Measurements from ENCODE around the gene CHAT.

The CHAT gene

DNA sequence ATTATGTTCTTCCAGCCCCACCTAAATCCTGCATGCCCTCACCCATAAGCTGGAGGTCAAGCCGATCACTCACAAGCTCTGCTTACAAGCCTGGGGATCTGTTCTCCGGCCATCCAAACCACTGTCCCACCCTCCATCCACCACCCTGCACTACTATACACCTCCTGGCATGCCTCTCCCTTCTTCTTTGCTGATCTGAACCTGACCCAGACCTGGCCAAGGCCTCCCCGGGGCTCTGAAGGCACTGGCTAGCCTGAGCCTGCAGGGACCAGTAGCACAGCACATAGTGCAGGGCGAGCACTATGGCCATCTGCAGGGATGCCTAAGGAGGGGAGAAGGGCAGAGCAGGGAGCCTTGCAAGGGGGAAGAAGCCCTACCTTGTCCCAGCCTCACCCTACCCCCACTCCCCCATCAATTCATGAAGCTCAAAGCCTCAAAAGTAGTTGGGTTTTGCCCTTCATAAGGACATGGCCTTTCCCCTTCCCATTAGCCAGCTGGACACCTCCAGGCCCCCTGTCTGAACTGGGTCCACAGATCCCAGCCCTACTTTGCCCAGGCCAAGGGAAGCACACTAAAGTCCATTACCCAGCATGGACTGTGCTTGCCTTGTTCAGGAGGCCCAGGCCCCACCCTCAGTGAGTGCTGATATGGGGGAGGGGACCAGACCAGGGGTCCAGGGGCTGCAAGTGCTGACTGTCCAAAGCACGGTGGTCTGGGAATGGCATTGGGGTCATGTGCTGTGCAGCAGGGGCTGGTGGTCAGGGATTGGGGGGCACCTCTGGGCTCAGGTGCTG, 29.6 kb downstream of the CHAT start:
- H3F3A ChIP-seq (ENCODE audit: control insufficient read depth, insufficient read depth) = no peaks in the 10 kb centered on the region
- H3K4me1 ChIP-seq (ENCODE audit: control insufficient read depth, low read length) = peaks cover 12% of the 10 kb centered on the region
- H3K27me3 ChIP-seq (ENCODE audit: control insufficient read depth, low read length) = no peaks in the 10 kb centered on the region; the same call in 1 of the 2 replicates
- no peaks in the 10 kb centered on the region for H4K20me1 ChIP-seq (ENCODE audit: control insufficient read depth, insufficient read depth, low read depth, low read length)
- no peak overlapping the region for H3K27ac ChIP-seq (ENCODE audit: low read depth, low read length)
- no peaks in the 10 kb centered on the region for H3K9me3 ChIP-seq (ENCODE audit: control insufficient read depth, insufficient read depth, low read length)
- no peak overlapping the region for H3K4me3 ChIP-seq (ENCODE audit: low read length)
- TF ChIP-seq, protein P1, sequence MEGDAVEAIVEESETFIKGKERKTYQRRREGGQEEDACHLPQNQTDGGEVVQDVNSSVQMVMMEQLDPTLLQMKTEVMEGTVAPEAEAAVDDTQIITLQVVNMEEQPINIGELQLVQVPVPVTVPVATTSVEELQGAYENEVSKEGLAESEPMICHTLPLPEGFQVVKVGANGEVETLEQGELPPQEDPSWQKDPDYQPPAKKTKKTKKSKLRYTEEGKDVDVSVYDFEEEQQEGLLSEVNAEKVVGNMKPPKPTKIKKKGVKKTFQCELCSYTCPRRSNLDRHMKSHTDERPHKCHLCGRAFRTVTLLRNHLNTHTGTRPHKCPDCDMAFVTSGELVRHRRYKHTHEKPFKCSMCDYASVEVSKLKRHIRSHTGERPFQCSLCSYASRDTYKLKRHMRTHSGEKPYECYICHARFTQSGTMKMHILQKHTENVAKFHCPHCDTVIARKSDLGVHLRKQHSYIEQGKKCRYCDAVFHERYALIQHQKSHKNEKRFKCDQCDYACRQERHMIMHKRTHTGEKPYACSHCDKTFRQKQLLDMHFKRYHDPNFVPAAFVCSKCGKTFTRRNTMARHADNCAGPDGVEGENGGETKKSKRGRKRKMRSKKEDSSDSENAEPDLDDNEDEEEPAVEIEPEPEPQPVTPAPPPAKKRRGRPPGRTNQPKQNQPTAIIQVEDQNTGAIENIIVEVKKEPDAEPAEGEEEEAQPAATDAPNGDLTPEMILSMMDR (IDR thresholded peaks at IDR 0.05; ENCODE audit: low read depth, low read length, poor library complexity, severe bottlenecking) = no peak
- TF ChIP-seq EZH2phosphoT487 (IDR thresholded peaks at IDR 0.05; ENCODE audit: borderline replicate concordance, low read length) = no peak
- no peaks in the 10 kb centered on the region for H3K36me3 ChIP-seq (ENCODE audit: control insufficient read depth, low read length)
- no peaks in the 10 kb centered on the region for H3K9me2 ChIP-seq (replicated peaks; ENCODE audit: control insufficient read depth, low read length)
- H3K4me2 ChIP-seq (ENCODE audit: low read length) = no peak overlapping the region
- H3K79me2 ChIP-seq (ENCODE audit: control insufficient read depth, low read length) = no peaks in the 10 kb centered on the region

GRCh38 chr10:49644035-49644646, 30.3 kb downstream of the CHAT start:
- H3K9me3 ChIP-seq (ENCODE audit: control insufficient read depth, insufficient read depth, low read length) = no peaks in the 10 kb centered on the region
- H3K4me2 ChIP-seq (ENCODE audit: low read length) = no peak overlapping the region
- TF ChIP-seq, protein P1 (IDR thresholded peaks at IDR 0.05; ENCODE audit: low read depth, low read length, poor library complexity, severe bottlenecking) = no peak
- TF ChIP-seq EZH2phosphoT487 (IDR thresholded peaks at IDR 0.05; ENCODE audit: borderline replicate concordance, low read length) = no peak
- H3K36me3 ChIP-seq (ENCODE audit: control insufficient read depth, low read length) = no peaks in the 10 kb centered on the region
- H3K4me1 ChIP-seq (ENCODE audit: control insufficient read depth, low read length) = peaks cover 19% of the 10 kb centered on the region
- no peak overlapping the region for H3K27ac ChIP-seq (ENCODE audit: low read depth, low read length)
- no peaks in the 10 kb centered on the region for H3K79me2 ChIP-seq (ENCODE audit: control insufficient read depth, low read length)
- no peaks in the 10 kb centered on the region; the same call in 1 of the 2 replicates for H3K27me3 ChIP-seq (ENCODE audit: control insufficient read depth, low read length)
- H3K4me3 ChIP-seq (ENCODE audit: low read length) = no peak overlapping the region
- H3F3A ChIP-seq (ENCODE audit: control insufficient read depth, insufficient read depth) = peaks cover 3% of the 10 kb centered on the region; the same call in 1 of the 2 replicates
- H4K20me1 ChIP-seq (ENCODE audit: control insufficient read depth, insufficient read depth, low read depth, low read length) = no peaks in the 10 kb centered on the region
- no peaks in the 10 kb centered on the region for H3K9me2 ChIP-seq (replicated peaks; ENCODE audit: control insufficient read depth, low read length)

GRCh38 chr10:49645417-49645816, 31.6 kb downstream of the CHAT start:
- Histone ChIP-seq H3K4me2 (ENCODE audit: low read length) (no peak overlapping the region), H3K4me3 (ENCODE audit: low read length) (no peak overlapping the region), H3K9me2 (replicated peaks; ENCODE audit: control insufficient read depth, low read length) (no peaks in the 10 kb centered on the region), H3K9me3 (ENCODE audit: control insufficient read depth, insufficient read depth, low read length) (no peaks in the 10 kb centered on the region), H3K27ac (ENCODE audit: low read depth, low read length) (no peak overlapping the region), H3F3A (ENCODE audit: control insufficient read depth, insufficient read depth) (peaks cover 4% of the 10 kb centered on the region; the same call in 1 of the 2 replicates), H3K79me2 (ENCODE audit: control insufficient read depth, low read length) (no peaks in the 10 kb centered on the region), H3K4me1 (ENCODE audit: control insufficient read depth, low read length) (peaks cover 32% of the 10 kb centered on the region), H3K36me3 (ENCODE audit: control insufficient read depth, low read length) (no peaks in the 10 kb centered on the region), H3K27me3 (ENCODE audit: control insufficient read depth, low read length) (no peaks in the 10 kb centered on the region; the same call in 1 of the 2 replicates), H4K20me1 (ENCODE audit: control insufficient read depth, insufficient read depth, low read depth, low read length) (no peaks in the 10 kb centered on the region)
- no peak for TF ChIP-seq EZH2phosphoT487 (IDR thresholded peaks at IDR 0.05; ENCODE audit: borderline replicate concordance, low read length)
- TF ChIP-seq, protein P1 (IDR thresholded peaks at IDR 0.05; ENCODE audit: low read depth, low read length, poor library complexity, severe bottlenecking) = no peak
